NOMO-1 treated with dmso at 0.1 percent for 144 hours (cell line): Measurements from ENCODE around the gene CACNA1D.
"Not testable (repeated sequence)": the region's sequence is repeated elsewhere in the genome, so short reads cannot be mapped to it uniquely, and the experiment has no call there.

Experiments used
- DNase-seq: peaks from one replicate; lab custom pipeline; 2025; ENCODE audit not compliant: unreplicated experiment; lab: John Stamatoyannopoulos, UW

CACNA1D gene

GRCh38 chr3:53571264-53571663 is 76.9 kb downstream of the CACNA1D start:
- DNase-seq = no peak

- DNase-seq = not testable (repeated sequence)
These were observed 77.8 kb downstream of the CACNA1D start for GRCh38 chr3:53572184-53572583.

GRCh38 chr3:53577506-53577905 is 83.1 kb downstream of the CACNA1D start:
- DNase-seq = no peak

- no peak for DNase-seq
These were observed 85.2 kb downstream of the CACNA1D start for GRCh38 chr3:53579636-53580035.

GRCh38 chr3:53581671-53582070 is 87.3 kb downstream of the CACNA1D start:
- DNase-seq = no peak

GRCh38 chr3:53583161-53583690 is 88.8 kb downstream of the CACNA1D start:
- no peak for DNase-seq

GRCh38 chr3:53585049-53585448 is 90.6 kb downstream of the CACNA1D start:
- no peak for DNase-seq

GRCh38 chr3:53585627-53586026 is 91.2 kb downstream of the CACNA1D start:
- no peak for DNase-seq

GRCh38 chr3:53588122-53588521 is 93.7 kb downstream of the CACNA1D start:
- no peak for DNase-seq

GRCh38 chr3:53589201-53589600 is 94.8 kb downstream of the CACNA1D start:
- no peak for DNase-seq

GRCh38 chr3:53589806-53590205 is 95.4 kb downstream of the CACNA1D start:
- no peak for DNase-seq

GRCh38 chr3:53590606-53591005 is 96.2 kb downstream of the CACNA1D start:
- DNase-seq = no peak

- DNase-seq = no peak
These were observed 97.2 kb downstream of the CACNA1D start for GRCh38 chr3:53591646-53592045.

GRCh38 chr3:53592862-53593261 is 98.5 kb downstream of the CACNA1D start:
- no peak for DNase-seq

- no peak for DNase-seq
These were observed 99.2 kb downstream of the CACNA1D start for GRCh38 chr3:53593611-53594010.

- DNase-seq = no peak
These were observed 99.9 kb downstream of the CACNA1D start for GRCh38 chr3:53594276-53594675.

GRCh38 chr3:53595660-53596059 is 101.2 kb downstream of the CACNA1D start:
- DNase-seq = no peak

- no peak for DNase-seq
These were observed 102.9 kb downstream of the CACNA1D start for GRCh38 chr3:53597136-53597915.

- DNase-seq = no peak
These were observed 105.4 kb downstream of the CACNA1D start for GRCh38 chr3:53599771-53600170.

- no peak for DNase-seq
These were observed 108.5 kb downstream of the CACNA1D start for GRCh38 chr3:53602866-53603265.

- DNase-seq = no peak
These were observed 109.8 kb downstream of the CACNA1D start for GRCh38 chr3:53604232-53604631.

GRCh38 chr3:53606793-53607192 is 112.4 kb downstream of the CACNA1D start:
- DNase-seq = no peak

- DNase-seq = no peak
These were observed 118.1 kb downstream of the CACNA1D start for GRCh38 chr3:53612508-53612907.
